Measurements from ENCODE around the gene PLA2G4A. TPM values are rescaled to one million over a fixed set of nuclear protein-coding genes. Genes with fewer than 3 reads are reported as not detected.

The PLA2G4A gene
- total RNA-seq, 1 experiment from 2014 or later, result 0.39 TPM

DNA sequence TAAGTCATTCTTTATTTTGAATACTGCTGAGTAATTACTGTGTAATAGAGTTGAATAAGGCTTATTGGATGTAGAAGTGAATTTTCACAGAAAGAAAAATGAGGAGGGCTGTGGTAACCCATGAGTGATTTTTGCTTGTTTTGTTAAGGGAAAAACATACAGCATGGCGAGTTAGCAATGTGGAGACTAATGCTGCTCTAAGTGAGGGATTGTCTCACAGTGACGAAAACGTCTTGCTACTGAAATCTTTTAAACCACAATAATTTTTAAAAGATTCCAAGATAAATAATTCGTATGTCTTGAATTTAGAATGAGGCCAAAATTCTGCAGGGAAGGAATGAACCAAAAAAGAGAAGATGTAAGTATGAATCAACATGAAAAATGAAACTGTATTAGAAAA, 16.2 kb upstream of the PLA2G4A start:
- H3K4me1 Mint-ChIP-seq, result peaks cover 8% of the 10 kb centered on the region in 2 experiments; a peak in 3 of 4 replicates
- Histone ChIP-seq H3K79me2 (ENCODE audit: insufficient read depth, low read length) (no peaks in the 10 kb centered on the region), H3K9me3 (ENCODE audit: control insufficient read depth, low read depth, low read length) (no peaks in the 10 kb centered on the region), H2AK5ac (ENCODE audit: insufficient read length, low read length) (no peak overlapping the region), H2BK15ac (ENCODE audit: low read depth, low read length) (no peak overlapping the region), H2BK20ac (ENCODE audit: low read depth, low read length, poor library complexity, severe bottlenecking) (no peak overlapping the region), H4K8ac (replicated peaks; ENCODE audit: insufficient read length, low read depth, low read length) (no peak overlapping the region), H3K4ac (ENCODE audit: low read depth, low read length) (no peak overlapping the region), H3K79me1 (ENCODE audit: insufficient read depth, low read depth, low read length, poor library complexity, severe bottlenecking) (no peaks in the 10 kb centered on the region), H4K5ac (ENCODE audit: insufficient read length, low read depth, low read length) (no peak overlapping the region), H3K14ac (ENCODE audit: insufficient read depth, low read length) (no peak overlapping the region), H2BK120ac (ENCODE audit: low read depth, low read length, poor library complexity, severe bottlenecking) (no peak overlapping the region), H3K23ac (ENCODE audit: insufficient read length, low read depth, low read length) (no peak overlapping the region), H2BK12ac (ENCODE audit: insufficient read length, low read depth, low read length) (no peak overlapping the region), H3K4me1 (ENCODE audit: insufficient read depth, low read length) (peaks cover 3% of the 10 kb centered on the region; the same call in 1 of the 2 replicates), H4K20me1 (ENCODE audit: control insufficient read depth, insufficient read depth, insufficient read length) (no peaks in the 10 kb centered on the region), H4K91ac (ENCODE audit: insufficient read length, low read depth, low read length) (no peak overlapping the region), H3K18ac (ENCODE audit: insufficient read length, low read depth, low read length) (no peak overlapping the region), H3K56ac (ENCODE audit: insufficient read length, low read depth, low read length) (no peak overlapping the region), H3K27ac (ENCODE audit: insufficient read length, low read depth, low read length) (no peak overlapping the region), H3T11ph (ENCODE audit: low read length) (no peak overlapping the region), H2BK5ac (ENCODE audit: insufficient read length, low read length) (no peak overlapping the region), H2AFZ (ENCODE audit: low read length) (no peak overlapping the region), H3K27me3 (ENCODE audit: insufficient read depth, low read length) (no peaks in the 10 kb centered on the region), H3K4me2 (ENCODE audit: insufficient read depth, insufficient read length, low read length) (no peak overlapping the region), H3K23me2 (ENCODE audit: insufficient read length, low read depth, low read length, poor library complexity, severe bottlenecking) (no peaks in the 10 kb centered on the region), H3K9ac (ENCODE audit: extremely low read depth, insufficient read length, low read length) (no peak overlapping the region)
- no peaks in the 10 kb centered on the region for H3K27me3 Mint-ChIP-seq (ENCODE audit: low read depth)
- WGBS (ENCODE audit: extremely low coverage, insufficient read length, low lambda C conversion rate), result no CpG with 5 or more reads among the region's 4 CpGs
- TF ChIP-seq CTCF (conservative IDR thresholded peaks at IDR 0.05), result no peak
- H3K27ac Mint-ChIP-seq, result no peak overlapping the region; a peak in 1 of 7 replicates
- H3K36me3 Mint-ChIP-seq (ENCODE audit: insufficient read depth in 1 of 3, low read depth in 3 of 3), result no peaks in the 10 kb centered on the region
- no peak overlapping the region for H3K4me3 Mint-ChIP-seq
- H3K9me3 Mint-ChIP-seq, result no peaks in the 10 kb centered on the region
- no peak for DNase-seq
